ENCODE measurements around the gene CHMP6. TPM values are rescaled to one million over a fixed set of nuclear protein-coding genes. Genes with fewer than 3 reads are reported as not detected.

The CHMP6 gene
- total and polyA plus RNA-seq, 8 donors, result 5.4 to 117 (median 24.5) TPM

GRCh38 chr17:81040791-81041337, 49.2 kb downstream of the CHMP6 start:
- Histone ChIP-seq H3K9me3 (no peaks in the 10 kb centered on the region), H3K4me1 (peaks cover 88 to 100% (median 93%) of the 10 kb centered on the region in 4 donors), H3K36me3 (peaks cover 0 to 7% (median 0%) of the 10 kb centered on the region in 4 donors), H3K27me3 (no peaks in the 10 kb centered on the region), H3K4me3 (no peak overlapping the region), H3K27ac (peak overlapping the region in 3 of 5 donors; percentile 40 to 89 (median 82))
- WGBS, 5 donors, result 27 to 48% (median 38%) methylated on average over 3 to 6 of the region's 6 CpGs
- TF ChIP-seq CTCF (IDR thresholded peaks at IDR 0.05) (peak in 3 of 7 experiments; percentile 19 to 35 (median 26)), POLR2A (IDR thresholded peaks at IDR 0.05) (no peak)
- intact Hi-C loops (cut with DNase I; ENCODE audit: low total_unique reads), result loop anchor here (5.0 kb wide), 1 partner anchor 46 kb away; no protein-coding TSS in a partner anchor
- no peak for DNase-seq

GRCh38 chr17:81042606-81043005, 51.0 kb downstream of the CHMP6 start:
- H3K4me1 ChIP-seq, result peaks cover 88 to 100% (median 93%) of the 10 kb centered on the region in 4 donors
- WGBS, 5 donors, result 88 to 96% (median 93%) methylated on average over 9 of the region's 9 CpGs
- no peak for DNase-seq

GRCh38 chr17:81043319-81043724, 51.7 kb downstream of the CHMP6 start:
- intact Hi-C loops (cut with DNase I; ENCODE audit: low total_unique reads), result loop anchor here (5.0 kb wide), 1 partner anchor 44 kb away; no protein-coding TSS in a partner anchor
- TF ChIP-seq POLR2AphosphoS5 (IDR thresholded peaks at IDR 0.05) (no peak), POLR2A (IDR thresholded peaks at IDR 0.05) (no peak), EP300 (IDR thresholded peaks at IDR 0.05) (no peak), CTCF (IDR thresholded peaks at IDR 0.05) (no peak)
- no peaks in the 10 kb centered on the region for H3K9me3 ChIP-seq
- DNase-seq, result no peak
- peak overlapping the region; percentile 17 to 78 (median 73) for H3K27ac ChIP-seq
- H3K27me3 ChIP-seq, result no peaks in the 10 kb centered on the region
- H3K4me3 ChIP-seq, result no peak overlapping the region
- H3K4me1 ChIP-seq, result peaks cover 85 to 100% (median 93%) of the 10 kb centered on the region in 4 donors
- peaks cover 0 to 7% (median 0%) of the 10 kb centered on the region in 4 donors for H3K36me3 ChIP-seq
- 67 to 83% (median 70%) methylated on average over 2 to 19 of the region's 19 CpGs for WGBS, 5 donors

More at GRCh38 chr17:81042606-81043005, 51.0 kb downstream of the CHMP6 start:
- TF ChIP-seq POLR2A (IDR thresholded peaks at IDR 0.05) (no peak), POLR2AphosphoS5 (IDR thresholded peaks at IDR 0.05) (no peak), EP300 (IDR thresholded peaks at IDR 0.05) (no peak), CTCF (IDR thresholded peaks at IDR 0.05) (no peak)
- Histone ChIP-seq H3K27ac (peak overlapping the region in 4 of 5 donors; percentile 70 to 78 (median 73)), H3K4me3 (no peak overlapping the region), H3K36me3 (peaks cover 0 to 7% (median 0%) of the 10 kb centered on the region in 4 donors), H3K9me3 (no peaks in the 10 kb centered on the region), H3K27me3 (no peaks in the 10 kb centered on the region)
- intact Hi-C loops (cut with DNase I; ENCODE audit: low total_unique reads), result loop anchor here (5.0 kb wide), 1 partner anchor 45 kb away; no protein-coding TSS in a partner anchor

- TF ChIP-seq POLR2A (IDR thresholded peaks at IDR 0.05) (no peak), POLR2AphosphoS5 (IDR thresholded peaks at IDR 0.05) (peak in 1 of 3 donors; percentile 29), CTCF (IDR thresholded peaks at IDR 0.05) (no peak)
- Histone ChIP-seq H3K4me3 (no peak overlapping the region), H3K27me3 (no peaks in the 10 kb centered on the region), H3K36me3 (peaks cover 0 to 7% (median 0%) of the 10 kb centered on the region in 4 donors), H3K4me1 (peaks cover 85 to 100% (median 93%) of the 10 kb centered on the region in 4 donors), H3K27ac (peak overlapping the region; percentile 56 to 78 (median 73)), H3K9me3 (no peaks in the 10 kb centered on the region)
- 37 to 58% (median 38%) methylated on average over 27 to 38 of the region's 38 CpGs for WGBS, 5 donors
- intact Hi-C loops (cut with DNase I; ENCODE audit: low total_unique reads), result loop anchor here (5.0 kb wide), 1 partner anchor 43 kb away; no protein-coding TSS in a partner anchor
- peak; percentile 74 to 76 for DNase-seq
Observed at GRCh38 chr17:81043725-81044427, 52.2 kb downstream of the CHMP6 start.
